ENCODE measurements around the gene NLE1.

DNA sequence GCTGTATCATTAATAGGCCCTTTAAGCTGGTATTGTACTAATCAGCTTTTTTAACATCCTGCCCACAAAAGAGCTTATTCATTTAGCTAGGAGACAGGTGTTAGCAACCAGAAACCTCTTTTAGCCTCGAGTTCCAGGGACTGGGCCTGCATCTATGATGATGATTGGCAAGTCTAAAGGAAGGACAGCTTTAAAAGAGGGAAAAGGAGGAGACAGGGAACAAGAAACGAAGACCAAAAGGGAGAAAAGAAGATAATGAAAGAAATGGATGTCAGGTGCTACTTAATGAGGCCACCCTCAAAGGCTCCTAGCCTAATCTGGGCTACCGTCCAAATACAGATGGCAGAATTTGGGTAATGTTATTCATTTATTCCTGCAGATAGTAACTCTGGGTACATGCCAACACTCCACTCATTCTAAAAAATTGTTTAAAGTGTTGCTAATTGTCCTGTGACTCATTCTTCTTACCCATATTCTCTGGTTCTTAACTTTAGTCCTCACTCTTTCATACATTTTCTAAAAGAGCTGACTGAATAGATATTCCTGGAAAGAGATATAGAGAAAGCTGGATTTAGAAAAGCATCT, 59.9 kb downstream of the NLE1 start:
- peak; percentile 20 for TF ChIP-seq POLR2A (IDR thresholded peaks at IDR 0.05; ENCODE audit: low read length)
- TF ChIP-seq GATA1 (IDR thresholded peaks at IDR 0.05; ENCODE audit: low read depth, low read length), result no peak
